ENCODE data around the gene SERGEF.
"Not testable (repeated sequence)": the region's sequence is repeated elsewhere in the genome, so short reads cannot be mapped to it uniquely, and the experiment has no call there.

Gene SERGEF

GRCh38 chr11:18000760-18001159 is 12.1 kb downstream of the SERGEF start:
- no peak for DNase-seq (ENCODE audit: low read depth in 2 of 2)

DNA sequence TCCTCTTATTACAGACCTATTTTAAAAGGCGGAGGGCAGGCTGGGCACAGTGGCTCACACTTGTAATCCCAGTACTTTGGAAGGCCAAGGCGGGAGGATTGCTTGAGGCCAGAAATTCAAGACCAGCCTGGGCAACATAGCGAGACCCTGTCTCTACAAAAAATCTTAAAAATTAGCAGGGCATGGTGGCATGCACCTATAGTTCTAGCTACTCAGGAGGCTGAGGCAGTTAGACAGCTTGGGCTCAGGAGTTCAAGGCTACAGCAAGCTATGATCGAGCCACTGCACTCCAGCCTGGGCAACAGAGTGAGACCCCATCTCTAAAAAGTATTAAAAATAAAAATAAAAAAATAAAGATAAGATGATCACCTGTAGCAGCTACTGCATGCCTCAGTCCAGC is 12.7 kb downstream of the SERGEF start:
- not testable (repeated sequence) for DNase-seq (ENCODE audit: low read depth in 2 of 2)

DNA sequence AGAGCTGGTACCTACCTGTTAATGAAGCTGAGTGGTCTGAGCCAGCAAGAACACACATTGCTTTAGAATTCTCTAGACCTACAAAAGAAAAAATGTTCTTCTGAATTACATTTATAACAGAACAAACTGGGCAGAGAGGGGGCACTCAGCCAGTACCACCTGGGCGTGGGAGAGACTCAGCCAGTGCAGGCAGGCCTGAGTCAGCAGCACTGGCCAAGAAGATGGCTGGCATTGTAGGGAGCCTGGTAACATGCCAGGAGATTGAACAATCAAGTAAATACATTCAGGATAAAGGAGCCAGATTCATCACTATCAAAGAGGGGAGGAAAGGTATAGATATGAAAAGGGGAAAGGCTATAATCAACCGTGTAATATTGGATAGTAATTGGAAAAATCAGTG is 19.9 kb downstream of the SERGEF start:
- no peak for DNase-seq (ENCODE audit: low read depth in 2 of 2)

GRCh38 chr11:17991783-17992433 is 20.9 kb downstream of the SERGEF start:
- peak; percentile 10 to 34 for DNase-seq (ENCODE audit: low read depth in 2 of 2)

- no peak for DNase-seq (ENCODE audit: low read depth in 2 of 2)
Measured at GRCh38 chr11:17989306-17989705, 23.5 kb downstream of the SERGEF start.

GRCh38 chr11:17988465-17988864 is 24.4 kb downstream of the SERGEF start:
- no peak for DNase-seq (ENCODE audit: low read depth in 2 of 2)

DNA sequence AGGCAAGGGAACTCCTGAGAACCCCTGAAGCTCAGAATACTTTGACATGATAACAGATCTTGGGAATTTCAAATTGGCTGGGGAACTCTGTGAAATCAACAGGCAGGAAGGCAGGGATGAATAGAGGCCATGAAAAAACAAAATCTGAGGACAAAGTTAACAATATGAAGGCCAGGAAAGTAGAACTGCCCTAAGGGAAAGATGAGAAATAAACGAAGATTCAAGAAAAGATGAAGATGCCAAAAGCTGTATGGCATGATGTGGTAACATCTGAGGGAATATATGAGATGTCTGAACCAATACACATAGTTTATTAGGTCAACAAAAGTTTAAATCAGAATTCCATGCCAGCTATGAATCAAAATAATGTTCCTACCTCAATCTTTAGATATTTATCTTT is 25.0 kb downstream of the SERGEF start:
- DNase-seq (ENCODE audit: low read depth in 2 of 2): no peak

DNA sequence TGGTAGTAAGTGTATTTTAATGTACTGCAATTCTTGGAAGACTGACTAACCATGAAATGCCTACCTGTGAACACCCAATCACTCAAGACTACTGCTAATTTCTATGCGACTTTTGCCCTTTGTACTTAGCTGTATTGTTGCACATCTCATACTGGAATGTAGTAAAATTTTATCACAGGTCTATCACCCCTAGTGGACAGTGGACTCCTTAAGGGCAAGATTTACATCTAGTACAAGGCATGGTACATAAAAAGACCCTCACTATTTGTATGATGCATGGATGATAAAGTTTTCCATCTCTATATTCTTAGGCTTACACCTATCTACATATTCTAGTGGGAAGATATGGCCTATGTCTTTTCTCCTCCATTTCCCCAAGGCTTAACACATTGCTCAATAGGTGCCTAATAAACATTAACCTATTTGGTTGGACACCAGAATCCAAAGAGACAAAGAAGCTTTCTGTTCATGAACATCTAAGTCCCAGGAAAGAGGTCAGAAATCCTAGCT is 26.1 kb downstream of the SERGEF start:
- no peak for DNase-seq (ENCODE audit: low read depth in 2 of 2)

DNA sequence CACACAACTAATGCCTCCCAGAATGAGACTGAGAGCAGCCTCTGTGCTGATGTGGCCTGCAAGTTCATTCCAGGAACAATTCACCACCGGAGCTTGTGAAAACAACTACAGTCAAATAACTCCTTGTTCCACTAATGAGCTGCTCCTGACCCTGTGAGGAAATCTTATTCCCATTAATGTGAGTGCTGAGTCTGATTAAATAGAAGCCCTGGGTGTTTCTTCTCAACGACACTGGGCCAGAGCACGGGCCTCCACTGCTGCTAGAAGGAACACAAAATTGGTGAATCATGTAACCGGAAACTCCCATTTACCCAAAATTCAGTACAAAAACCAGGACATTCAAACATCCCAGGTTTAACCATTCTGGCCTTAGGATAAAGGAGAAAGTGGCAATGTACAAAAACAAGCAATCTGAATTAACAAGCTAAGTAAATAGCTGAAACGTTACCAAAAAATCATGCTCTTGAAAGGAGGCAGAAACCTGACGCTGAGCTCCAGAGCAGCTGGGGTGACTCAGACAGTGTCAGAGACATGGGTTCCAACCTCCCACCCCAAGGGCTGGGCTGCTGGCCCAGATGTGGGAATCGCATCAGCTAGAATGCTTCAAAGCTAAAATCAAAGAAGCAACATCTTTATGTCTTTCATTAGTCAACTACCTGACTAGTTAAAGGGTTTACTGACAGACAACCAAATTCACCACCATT is 26.7 kb downstream of the SERGEF start:
- no peak for DNase-seq (ENCODE audit: low read depth in 2 of 2)

GRCh38 chr11:17985517-17985916 is 27.3 kb downstream of the SERGEF start:
- no peak for DNase-seq (ENCODE audit: low read depth in 2 of 2)

DNA sequence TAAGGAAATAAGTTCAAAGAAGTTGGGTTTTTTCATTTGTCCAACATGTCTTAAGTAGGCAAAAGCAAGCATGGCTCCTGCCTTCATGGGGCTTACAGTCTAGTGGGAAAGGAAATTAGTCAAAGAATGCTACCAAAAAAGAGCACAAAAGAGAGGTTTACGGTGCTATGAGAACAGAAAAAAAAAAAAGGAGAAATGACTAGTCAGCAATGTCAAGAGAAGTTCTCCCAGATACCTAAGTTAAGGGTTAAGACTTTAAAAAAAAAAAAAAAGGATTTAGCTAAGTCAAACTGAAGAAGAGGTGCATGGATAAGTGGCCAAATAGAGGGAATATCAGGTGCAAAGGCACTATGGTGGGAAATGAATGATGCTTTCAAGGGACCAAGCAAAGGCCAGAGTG is 29.3 kb downstream of the SERGEF start:
- DNase-seq (ENCODE audit: low read depth in 2 of 2): no peak

- peak in 1 of 2 donors; percentile 7 for DNase-seq (ENCODE audit: low read depth in 2 of 2)
Measured at GRCh38 chr11:17979770-17980371, 33.0 kb downstream of the SERGEF start.

GRCh38 chr11:17978553-17979287 is 34.1 kb downstream of the SERGEF start:
- DNase-seq (ENCODE audit: low read depth in 2 of 2): peak in 1 of 2 donors; percentile 4

DNA sequence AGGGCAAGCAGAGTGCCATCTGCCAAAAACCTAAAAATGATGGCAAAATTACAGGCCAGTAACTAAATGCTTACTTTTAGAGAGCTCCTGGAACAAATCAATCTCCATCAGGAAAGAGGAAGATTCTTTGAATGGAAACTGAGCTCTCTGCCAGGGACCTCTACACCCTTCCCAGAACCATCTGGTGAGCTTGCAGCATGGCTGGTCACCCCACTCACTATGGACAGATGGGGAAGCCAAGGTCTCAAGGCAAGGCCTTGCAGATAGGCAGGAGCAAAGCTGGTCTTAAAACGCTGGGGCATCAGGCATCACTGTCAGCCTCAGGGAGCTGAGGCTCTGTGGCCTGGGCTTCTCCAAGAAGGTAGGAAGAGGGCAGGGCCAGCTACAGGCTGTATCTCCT is 36.2 kb downstream of the SERGEF start:
- DNase-seq (ENCODE audit: low read depth in 2 of 2): no peak

- DNase-seq (ENCODE audit: low read depth in 2 of 2): no peak
Measured at GRCh38 chr11:17974246-17974645, 38.6 kb downstream of the SERGEF start.

DNA sequence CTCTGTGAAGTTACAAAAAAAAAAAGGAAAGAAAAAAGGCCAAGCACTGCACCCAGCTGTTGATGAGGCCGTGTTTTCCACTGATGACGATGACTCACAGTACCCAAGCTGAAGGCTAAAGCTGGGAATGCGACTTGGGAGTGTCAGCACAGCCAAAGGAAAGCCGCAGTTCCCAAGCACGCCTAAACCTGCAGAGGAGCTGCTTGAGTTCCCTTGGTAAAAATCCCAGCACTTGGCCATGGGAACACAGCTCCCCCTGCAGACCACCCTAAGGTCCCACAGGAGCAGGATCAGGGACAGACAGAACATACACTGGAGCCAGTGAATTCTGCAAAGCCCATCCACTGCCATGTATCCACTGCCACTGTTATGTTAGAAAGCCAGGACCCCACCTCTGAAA is 39.9 kb downstream of the SERGEF start:
- no peak for DNase-seq (ENCODE audit: low read depth in 2 of 2)

DNA sequence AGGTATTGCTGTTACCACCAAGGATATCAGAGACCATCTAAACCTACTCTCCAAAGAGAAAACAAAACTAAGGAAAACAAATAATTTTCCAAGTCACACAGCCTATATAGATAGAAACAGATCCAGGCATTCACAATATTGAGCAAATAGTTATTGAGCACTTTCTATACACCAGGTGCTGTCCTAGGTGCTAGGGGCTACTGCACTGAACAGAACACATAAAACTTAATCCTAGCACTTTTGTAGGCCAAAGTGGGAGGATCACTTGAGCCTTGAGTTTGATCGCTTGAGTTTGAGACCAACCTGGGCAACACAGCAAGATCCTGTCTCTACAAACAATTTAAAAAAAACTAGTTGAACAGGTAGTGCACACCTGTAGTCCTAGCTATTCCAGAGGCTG is 44.6 kb downstream of the SERGEF start:
- DNase-seq (ENCODE audit: low read depth in 2 of 2): no peak

GRCh38 chr11:17967661-17968060 is 45.2 kb downstream of the SERGEF start:
- no peak for DNase-seq (ENCODE audit: low read depth in 2 of 2)

DNA sequence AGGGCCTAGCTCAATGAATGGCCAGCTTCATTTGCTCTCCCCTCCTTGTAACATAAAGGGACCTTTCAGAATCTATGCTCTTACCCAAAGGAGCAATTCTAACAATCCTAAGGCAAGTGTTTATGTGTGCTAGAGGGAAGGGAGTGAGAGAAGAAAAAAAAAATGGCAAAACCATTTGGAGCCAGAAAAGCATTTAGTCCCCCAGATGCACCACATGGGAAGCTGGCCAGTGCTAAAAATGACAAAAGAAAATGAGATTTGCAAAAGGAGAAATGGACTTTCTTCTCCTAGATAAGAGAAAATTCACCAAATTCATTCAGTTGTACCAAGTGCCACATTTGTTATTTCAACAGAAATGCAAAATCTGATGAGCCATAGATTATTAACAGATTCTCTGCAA is 52.8 kb downstream of the SERGEF start:
- no peak for DNase-seq (ENCODE audit: low read depth in 2 of 2)

GRCh38 chr11:17958446-17958845 is 54.4 kb downstream of the SERGEF start:
- DNase-seq (ENCODE audit: low read depth in 2 of 2): no peak

GRCh38 chr11:17954395-17955252 is 58.2 kb downstream of the SERGEF start:
- no peak for DNase-seq (ENCODE audit: low read depth in 2 of 2)

All from stimulated activated CD4-positive, alpha-beta T cell treated with anti-CD3 and anti-CD28 coated beads, Interleukin-4, amount 100 ng/mL, for 48 hours (primary cell).